ENCODE measurements around the gene ILF3.
A peak's percentile ranks its signal among the peaks of the same experiment; 100 is the strongest.

The ILF3 gene

DNA sequence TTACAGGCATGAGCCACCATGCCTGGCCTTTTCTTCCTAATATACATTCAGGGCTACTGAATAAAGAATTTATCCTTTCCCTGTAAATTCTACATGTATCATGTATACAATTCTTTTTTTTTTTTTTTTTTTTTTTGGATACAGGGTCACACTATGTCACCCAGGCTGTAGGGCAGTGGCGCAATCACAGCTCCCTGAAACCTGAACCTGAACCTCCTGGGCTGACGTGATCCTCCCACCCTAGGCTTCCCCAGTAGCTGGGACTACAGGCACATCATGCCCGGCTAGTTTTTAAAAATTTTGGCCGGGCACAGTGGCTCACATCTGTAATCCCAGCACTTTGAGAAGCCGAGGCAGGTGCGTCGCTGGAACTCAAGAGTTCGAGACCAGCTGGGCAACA, 35.3 kb upstream of the ILF3 start:
- DNase-seq (ENCODE audit: low read depth): no peak
- TF ChIP-seq CTCF (conservative IDR thresholded peaks at IDR 0.05; ENCODE audit: low read depth, low read length): no peak
- H3K4me3 ChIP-seq (ENCODE audit: low read depth, low read length): no peak overlapping the region

GRCh38 chr19:10620786-10621185, 33.4 kb upstream of the ILF3 start:
- TF ChIP-seq CTCF (conservative IDR thresholded peaks at IDR 0.05; ENCODE audit: low read depth, low read length): no peak
- no peak overlapping the region for H3K4me3 ChIP-seq (ENCODE audit: low read depth, low read length)
- DNase-seq (ENCODE audit: low read depth): no peak

GRCh38 chr19:10621966-10622365, 32.2 kb upstream of the ILF3 start:
- no peak overlapping the region for H3K4me3 ChIP-seq (ENCODE audit: low read depth, low read length)
- no peak for TF ChIP-seq CTCF (conservative IDR thresholded peaks at IDR 0.05; ENCODE audit: low read depth, low read length)
- no peak for DNase-seq (ENCODE audit: low read depth)

- H3K4me3 ChIP-seq (ENCODE audit: low read depth, low read length): no peak overlapping the region
- TF ChIP-seq CTCF (conservative IDR thresholded peaks at IDR 0.05; ENCODE audit: low read depth, low read length): no peak
- no peak for DNase-seq (ENCODE audit: low read depth)
Measured at GRCh38 chr19:10624585-10624984, 29.6 kb upstream of the ILF3 start.

DNA sequence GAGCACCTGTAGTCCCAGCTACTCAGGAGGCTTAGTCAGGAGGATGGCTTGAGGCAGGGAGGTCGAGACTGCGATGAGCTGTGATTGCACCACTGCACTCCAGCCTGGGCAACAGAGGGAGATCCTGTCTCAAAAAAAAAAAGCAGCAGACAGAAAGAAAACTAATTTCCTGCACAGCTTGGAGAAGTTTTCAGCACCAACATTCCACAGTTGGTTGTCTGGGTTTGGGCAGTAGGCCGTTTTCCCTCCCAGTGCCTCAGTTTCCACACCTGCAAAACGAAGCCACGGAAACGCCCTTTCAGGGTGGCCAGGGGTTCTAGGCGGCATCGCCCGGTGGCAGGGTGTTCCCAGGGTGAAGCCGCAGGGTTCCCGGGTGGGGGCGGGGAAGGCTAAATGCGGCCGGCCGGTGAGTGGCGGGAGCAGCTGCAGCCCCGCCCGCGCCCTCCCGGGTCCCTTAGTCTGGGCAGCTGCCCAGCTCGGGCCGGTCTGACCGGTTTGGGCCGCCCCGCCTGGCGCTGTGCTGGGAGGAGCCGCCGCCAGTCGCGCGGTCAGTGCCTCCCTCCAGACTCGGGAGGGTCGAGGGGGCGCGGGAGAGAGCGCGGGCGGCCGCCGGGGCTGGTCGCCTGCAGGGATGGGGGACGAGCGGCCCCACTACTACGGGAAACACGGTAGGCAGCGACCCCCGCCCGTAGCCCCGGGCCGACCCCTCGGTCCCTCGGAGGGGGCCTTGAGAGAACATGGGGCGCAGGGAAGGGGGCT, 29.0 kb upstream of the ILF3 start, which contains the start of gene SLC44A2:
TSS of gene SLC44A2 (plus strand) at position 551 of the 759 bp plus-strand sequence. CDS start at position 632, 81 bp downstream.
- no peak for TF ChIP-seq CTCF (conservative IDR thresholded peaks at IDR 0.05; ENCODE audit: low read depth, low read length)
- peak; percentile 71 for DNase-seq (ENCODE audit: low read depth)
- peak within 1 kb of the TSS; percentile 60 for H3K4me3 ChIP-seq (ENCODE audit: low read depth, low read length)

- H3K4me3 ChIP-seq (ENCODE audit: low read depth, low read length): peak overlapping the region; percentile 60
- no peak for DNase-seq (ENCODE audit: low read depth)
- TF ChIP-seq CTCF (conservative IDR thresholded peaks at IDR 0.05; ENCODE audit: low read depth, low read length): no peak
Measured at GRCh38 chr19:10625762-10626138, 28.4 kb upstream of the ILF3 start.

- no peak for TF ChIP-seq CTCF (conservative IDR thresholded peaks at IDR 0.05; ENCODE audit: low read depth, low read length)
- no peak for DNase-seq (ENCODE audit: low read depth)
Measured at GRCh38 chr19:10631874-10632273, 22.3 kb upstream of the ILF3 start.

More at GRCh38 chr19:10631874-10632273, 22.3 kb upstream of the ILF3 start:
- H3K4me3 ChIP-seq (ENCODE audit: low read depth, low read length): no peak overlapping the region
